Endothelial cell of umbilical vein (primary cell): Measurements from ENCODE around the gene CDC42SE1. TPM values are rescaled to one million over a fixed set of nuclear protein-coding genes. Genes with fewer than 3 reads are reported as not detected.

ENCODE experiments used
- Bru-seq: library from RNA; stranded (reverse); fragments of 400-500 nt; gene quantifications from one replicate; lab custom pipeline; 2021; lab: Mats Ljungman, UMichigan
- BruChase-seq, 2 experiments: library from RNA; stranded (reverse); fragments of 400-500 nt; gene quantifications; one replicate each; lab custom pipeline; 2021; lab: Mats Ljungman, UMichigan
- BruUV-seq: library from RNA; stranded (reverse); fragments of 400-500 nt; replicated peaks from 2 replicates; lab custom pipeline; 2021; lab: Mats Ljungman, UMichigan
- CTCF ChIA-PET: fragments of 300-600, 350-600 bp; sonication (Branson Sonifier 250); formaldehyde crosslinking; loops from one replicate; lab custom pipeline; 2021; ENCODE audit warnings: antibody characterized with exemption, inconsistent platforms; lab: Charles Lee
- POLR2A ChIA-PET: fragments of 300-600, 350-600 bp; sonication (Branson Sonifier 250); formaldehyde crosslinking; loops from one replicate; lab custom pipeline; 2021; ENCODE audit warnings: antibody characterized with exemption, inconsistent platforms; lab: Charles Lee
- DNase-seq: peaks from one replicate; pipeline ENCODE4 v3.0.0-alpha.2; 2011; ENCODE audit warnings: low read depth, low spot score
- FAIRE-seq: peaks from 2 replicates; lab custom pipeline; 2011; peaks lifted over from hg19 to GRCh38; lab: Jason Lieb, UNC
- H2AFZ ChIP-seq: 2 replicates; pipeline ENCODE4 v1.6.0; 2012; ENCODE audit warnings: low read depth, low read length, control low read depth, inconsistent platforms
- H3K27ac ChIP-seq: 2 replicates; pipeline ENCODE4 v1.5.1; 2011; ENCODE audit warnings: low read depth, mild to moderate bottlenecking, control low read depth, low read length, moderate library complexity; ENCODE audit not compliant: insufficient read depth
- H3K27me3 ChIP-seq, 2 experiments: 2 replicates each; pipeline versions ENCODE4 v1.6.0 to v1.6.1; 2011; ENCODE audit warnings: low read length in 2 of 2, mixed read lengths in 1 of 2; ENCODE audit not compliant: control insufficient read depth in 2 of 2, insufficient read depth in 2 of 2
- H3K36me3 ChIP-seq, 2 experiments: 2 replicates in 1 of 2; 3 replicates in 1 of 2; pipeline ENCODE4 v1.5.1; 2011; ENCODE audit warnings: low read length in 2 of 2, mild to moderate bottlenecking in 1 of 2, moderate library complexity in 1 of 2; ENCODE audit not compliant: control insufficient read depth in 2 of 2, insufficient read depth in 2 of 2; ENCODE audit errors: extremely low read depth in 1 of 2
- H3K4me1 ChIP-seq: 3 replicates; pipeline ENCODE4 v1.5.1; 2011; ENCODE audit warnings: mild to moderate bottlenecking, low read length; ENCODE audit not compliant: control insufficient read depth, insufficient read depth; ENCODE audit errors: extremely low read depth
- H3K4me2 ChIP-seq: 2 replicates; pipeline ENCODE4 v1.6.1; 2011; ENCODE audit warnings: low read length, control low read depth, mixed read lengths; ENCODE audit not compliant: insufficient read depth
- H3K4me3 ChIP-seq, 3 experiments: fragments of 200-600 bp in 1 of 3; sonication (generic), shearing (Covaris generic) in 1 of 3; replicated peaks in 1 of 3; 2 replicates each; pipeline ENCODE4 v1.5.1; 2011 to 2016; ENCODE audit warnings: control low read depth in 3 of 3, low read length in 3 of 3, mild to moderate bottlenecking in 2 of 3, inconsistent platforms in 1 of 3, low read depth in 1 of 3, moderate library complexity in 1 of 3; ENCODE audit not compliant: insufficient read depth in 1 of 3
- H3K79me2 ChIP-seq: 2 replicates; pipeline ENCODE4 v1.6.0; 2012; ENCODE audit warnings: low read length, inconsistent platforms; ENCODE audit not compliant: control insufficient read depth, insufficient read depth
- H3K9ac ChIP-seq: replicated peaks from 2 replicates; pipeline ENCODE3; 2011; ENCODE audit warnings: low read length, control low read depth; ENCODE audit not compliant: insufficient read depth; ENCODE audit errors: extremely low read depth
- H3K9me1 ChIP-seq: replicated peaks from 3 replicates; pipeline ENCODE4 v1.6.0; 2011; ENCODE audit warnings: mild to moderate bottlenecking, low read length; ENCODE audit not compliant: control insufficient read depth, insufficient read depth; ENCODE audit errors: extremely low read depth
- H3K9me3 ChIP-seq: replicated peaks from 2 replicates; pipeline ENCODE4 v1.5.1; 2012; ENCODE audit warnings: low read length, inconsistent platforms; ENCODE audit not compliant: control insufficient read depth, insufficient read depth
- H4K20me1 ChIP-seq: replicated peaks from 2 replicates; pipeline ENCODE3; 2011; ENCODE audit warnings: mild to moderate bottlenecking, low read length; ENCODE audit not compliant: control insufficient read depth, insufficient read depth; ENCODE audit errors: extremely low read depth
- EZH2 ChIP-seq: IDR thresholded peaks from 2 replicates; pipeline ENCODE4 v1.6.1; 2012; ENCODE audit warnings: borderline replicate concordance, low read depth, mild to moderate bottlenecking, moderate library complexity, low read length, inconsistent platforms; ENCODE audit not compliant: severe bottlenecking
- MYC ChIP-seq: IDR thresholded peaks from one replicate; pipeline ENCODE4 v1.6.1; 2011; ENCODE audit warnings: mild to moderate bottlenecking, low read depth, low read length
- POLR2A ChIP-seq: IDR thresholded peaks from 2 replicates; pipeline ENCODE4 v1.6.1; 2012; ENCODE audit warnings: low read depth, mild to moderate bottlenecking, control low read depth, low read length
- POLR2AphosphoS5 ChIP-seq: IDR thresholded peaks from 2 replicates; pipeline ENCODE4 v1.6.1; 2012; ENCODE audit warnings: low read depth, mild to moderate bottlenecking, control low read depth, low read length, moderate library complexity; ENCODE audit not compliant: insufficient read depth
- dilution Hi-C: fragments of 300-500 bp; cut with MboI; formaldehyde crosslinking; loops from one replicate; pipeline ENCODE4 v1.15.0; 2019; ENCODE audit warnings: low sequenced_read_pairs; ENCODE audit not compliant: extremely low pct_ligation_motif_present
- intact Hi-C: fragments of 100-400 bp; cut with micrococcal nuclease; formaldehyde crosslinking; loops from one replicate; pipeline ENCODE4 v1.10.0; 2022
- long read RNA-seq: library from polyadenylated mRNA; stranded (forward); transcript quantifications from one replicate; pipeline ENCODE4 v2.0.0, GENCODE V29; 2021
- polyA minus RNA-seq, 3 experiments: library from RNA; depleted of rRNA, polyadenylated mRNA; stranded (reverse); fragments of >200 nt; gene quantifications; 1 replicate in 1 of 3; 2 replicates in 2 of 3; pipeline ENCODE4 v1.2.3, GENCODE V29; 2011
- polyA plus RNA-seq, 4 experiments: library from polyadenylated mRNA; depleted of rRNA in 3 of 4; stranded (reverse) in 3 of 4; unstranded in 1 of 4; fragments of >200 nt; gene quantifications; 2 replicates each; pipeline versions ENCODE4 v1.2.1 to v1.2.3, GENCODE V29; 2011 to 2012; ENCODE audit warnings: missing spikeins in 1 of 4
- total RNA-seq: library from RNA; stranded (reverse); gene quantifications from 2 replicates; pipeline ENCODE4 v1.2.3, GENCODE V29; 2021
- TF ChIP-seq, protein P1 (sequence below), 2 donors: IDR thresholded peaks; 1 replicate in 1 of 2; 2 replicates in 1 of 2; pipeline ENCODE4 v1.5.1; 2011; ENCODE audit warnings: low read length in 2 of 2, mild to moderate bottlenecking in 2 of 2, moderate library complexity in 2 of 2, control low read depth in 1 of 2, inconsistent platforms in 1 of 2, low read depth in 1 of 2; ENCODE audit not compliant: insufficient read depth in 1 of 2; ENCODE audit errors: extremely low read depth in 1 of 2
- TF ChIP-seq, protein P2 (sequence below): IDR thresholded peaks from 2 replicates; pipeline ENCODE4 v1.6.1; 2011; ENCODE audit not compliant: insufficient read depth, insufficient read length

The CDC42SE1 gene
- total RNA-seq (85.9 and 92.7 TPM in 2 replicates), polyA plus RNA-seq (58.4 and 59.6 TPM in 2 replicates), polyA minus RNA-seq (95.1 and 99.4 TPM in 2 replicates), Bru-seq, nascent RNA (percentile 78 among the genes with signal in this experiment), BruChase-seq, experiment 1, labeled RNA remaining after a 6-hour chase (percentile 90 among the genes with signal in this experiment), BruChase-seq, experiment 2, labeled RNA remaining after a 2-hour chase (percentile 96 among the genes with signal in this experiment)
- 61.8 and 67.0 TPM in 2 replicates for polyA plus RNA-seq (2011; cell fraction: cytosol; rRNA removed)
- 162 and 188 TPM in 2 replicates for polyA plus RNA-seq (2011; cell fraction: nucleus; rRNA removed)
- polyA plus RNA-seq (2012), result 53.4 and 61.2 TPM in 2 replicates
- 40.6 TPM for polyA minus RNA-seq (2011; cell fraction: cytosol; rRNA and poly(A)+ RNA removed)
- polyA minus RNA-seq (2011; cell fraction: nucleus; rRNA and poly(A)+ RNA removed), result 33.7 and 43.0 TPM in 2 replicates
- long read RNA-seq, transcript CDC42SE1-201 (5 exons, 3,045 nt), result major isoform, 21 of 51 reads
- long read RNA-seq, partial matches to known transcripts, result 9 of 51 reads
- long read RNA-seq, other reads (novel, unspliced or antisense), result 17 of 51 reads

- TF ChIP-seq EZH2, result no peak
- TF ChIP-seq POLR2AphosphoS5, result peak; percentile 87
- peak; percentile 89 for TF ChIP-seq POLR2A
- TF ChIP-seq, protein P1, sequence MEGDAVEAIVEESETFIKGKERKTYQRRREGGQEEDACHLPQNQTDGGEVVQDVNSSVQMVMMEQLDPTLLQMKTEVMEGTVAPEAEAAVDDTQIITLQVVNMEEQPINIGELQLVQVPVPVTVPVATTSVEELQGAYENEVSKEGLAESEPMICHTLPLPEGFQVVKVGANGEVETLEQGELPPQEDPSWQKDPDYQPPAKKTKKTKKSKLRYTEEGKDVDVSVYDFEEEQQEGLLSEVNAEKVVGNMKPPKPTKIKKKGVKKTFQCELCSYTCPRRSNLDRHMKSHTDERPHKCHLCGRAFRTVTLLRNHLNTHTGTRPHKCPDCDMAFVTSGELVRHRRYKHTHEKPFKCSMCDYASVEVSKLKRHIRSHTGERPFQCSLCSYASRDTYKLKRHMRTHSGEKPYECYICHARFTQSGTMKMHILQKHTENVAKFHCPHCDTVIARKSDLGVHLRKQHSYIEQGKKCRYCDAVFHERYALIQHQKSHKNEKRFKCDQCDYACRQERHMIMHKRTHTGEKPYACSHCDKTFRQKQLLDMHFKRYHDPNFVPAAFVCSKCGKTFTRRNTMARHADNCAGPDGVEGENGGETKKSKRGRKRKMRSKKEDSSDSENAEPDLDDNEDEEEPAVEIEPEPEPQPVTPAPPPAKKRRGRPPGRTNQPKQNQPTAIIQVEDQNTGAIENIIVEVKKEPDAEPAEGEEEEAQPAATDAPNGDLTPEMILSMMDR (IDR thresholded peaks at IDR 0.05; ENCODE audit: extremely low read depth in 1 of 2, insufficient read depth in 1 of 2, low read depth in 1 of 2, low read length in 2 of 2), result peak; percentile 60 to 88
- TF ChIP-seq, protein P2, sequence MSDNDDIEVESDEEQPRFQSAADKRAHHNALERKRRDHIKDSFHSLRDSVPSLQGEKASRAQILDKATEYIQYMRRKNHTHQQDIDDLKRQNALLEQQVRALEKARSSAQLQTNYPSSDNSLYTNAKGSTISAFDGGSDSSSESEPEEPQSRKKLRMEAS, result no peak
- no peak for TF ChIP-seq MYC
- H3K9me3 ChIP-seq, result no peaks in the 10 kb centered on the region
- peak; percentile 93 for FAIRE-seq
- H3K27me3 ChIP-seq, result no peaks in the 10 kb centered on the region
- H3K9me1 ChIP-seq, result no peaks in the 10 kb centered on the region
- H3K79me2 ChIP-seq, result peaks cover 92% of the 10 kb centered on the region
- DNase-seq, result peak; percentile 87
- peaks cover 18% of the 10 kb centered on the region in 2 experiments for H3K36me3 ChIP-seq
- H3K9ac ChIP-seq, result peak within 1 kb of the TSS; percentile 90
- H3K4me2 ChIP-seq, result peak within 1 kb of the TSS; percentile 96
- peak within 1 kb of the TSS; percentile 82 to 94 (median 91) for H3K4me3 ChIP-seq
- no TSS peak for BruUV-seq
- intact Hi-C loops (loop anchor here (1.0 to 2.0 kb wide), 2 partner anchors 11 to 51 kb away; partner anchors contain the start of gene PRUNE1), dilution Hi-C loops (no loop called here)
- ChIA-PET CTCF (interaction anchor here (0.6 to 6.1 kb wide), 13 partner anchors 9 to 137 kb away, joined by 3 to 39 read pairs (median 5); partner anchors contain the start of genes BNIPL, C1orf56, GABPB2 and MINDY1), POLR2A (no interaction called here)
- H3K4me1 ChIP-seq, result peaks cover 33% of the 10 kb centered on the region
- peak within 1 kb of the TSS; percentile 77 for H2AFZ ChIP-seq
- H3K27ac ChIP-seq, result peak within 1 kb of the TSS; percentile 91
- H4K20me1 ChIP-seq, result peaks cover 9% of the 10 kb centered on the region
Measured at GRCh38 chr1:151059109-151060006, at the start of gene CDC42SE1. Gene CDC42SE1 (minus strand): TSS chr1:151059622. CDS start chr1:151055730, 3,892 bp downstream.
